ENCODE data around the gene PROB1. TPM values are rescaled to one million over a fixed set of nuclear protein-coding genes. Genes with fewer than 3 reads are reported as not detected.
A peak's percentile ranks its signal among the peaks of the same experiment; 100 is the strongest.

The PROB1 gene
- total and polyA plus RNA-seq, 9 of the 15 experiments (the other 6 are each of a cell fraction or from before 2014, with no cell fraction given): 0.01 to 1.8 (median 0.47) TPM

- TF ChIP-seq BCLAF1 (IDR thresholded peaks at IDR 0.05; ENCODE audit: borderline replicate concordance in 1 of 2, control insufficient read depth in 1 of 2, low read depth in 2 of 2, low read length in 1 of 2): 0 out of 4 replicates have a peak, but pooled peaks of 1 of the 2 experiments have one; percentile 68
- no peak for TF ChIP-seq ZNF780A (CRISPR knock-in tag; IDR thresholded peaks at IDR 0.05)
- TF ChIP-seq HIVEP1 (CRISPR knock-in tag; IDR thresholded peaks at IDR 0.05): no peak
- TF ChIP-seq, protein P1, sequence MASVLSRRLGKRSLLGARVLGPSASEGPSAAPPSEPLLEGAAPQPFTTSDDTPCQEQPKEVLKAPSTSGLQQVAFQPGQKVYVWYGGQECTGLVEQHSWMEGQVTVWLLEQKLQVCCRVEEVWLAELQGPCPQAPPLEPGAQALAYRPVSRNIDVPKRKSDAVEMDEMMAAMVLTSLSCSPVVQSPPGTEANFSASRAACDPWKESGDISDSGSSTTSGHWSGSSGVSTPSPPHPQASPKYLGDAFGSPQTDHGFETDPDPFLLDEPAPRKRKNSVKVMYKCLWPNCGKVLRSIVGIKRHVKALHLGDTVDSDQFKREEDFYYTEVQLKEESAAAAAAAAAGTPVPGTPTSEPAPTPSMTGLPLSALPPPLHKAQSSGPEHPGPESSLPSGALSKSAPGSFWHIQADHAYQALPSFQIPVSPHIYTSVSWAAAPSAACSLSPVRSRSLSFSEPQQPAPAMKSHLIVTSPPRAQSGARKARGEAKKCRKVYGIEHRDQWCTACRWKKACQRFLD (CRISPR knock-in tag; IDR thresholded peaks at IDR 0.05): peak; percentile 62; the same call in 1 of the 2 replicates
- no peak for TF ChIP-seq MYBL2 (IDR thresholded peaks at IDR 0.05; ENCODE audit: low read depth)
- no peak for TF ChIP-seq MYBL2 (CRISPR knock-in tag; IDR thresholded peaks at IDR 0.05; ENCODE audit: borderline replicate concordance)
- no peak for TF ChIP-seq CAMTA2 (CRISPR knock-in tag; conservative IDR thresholded peaks at IDR 0.05)
- TF ChIP-seq, protein P2, sequence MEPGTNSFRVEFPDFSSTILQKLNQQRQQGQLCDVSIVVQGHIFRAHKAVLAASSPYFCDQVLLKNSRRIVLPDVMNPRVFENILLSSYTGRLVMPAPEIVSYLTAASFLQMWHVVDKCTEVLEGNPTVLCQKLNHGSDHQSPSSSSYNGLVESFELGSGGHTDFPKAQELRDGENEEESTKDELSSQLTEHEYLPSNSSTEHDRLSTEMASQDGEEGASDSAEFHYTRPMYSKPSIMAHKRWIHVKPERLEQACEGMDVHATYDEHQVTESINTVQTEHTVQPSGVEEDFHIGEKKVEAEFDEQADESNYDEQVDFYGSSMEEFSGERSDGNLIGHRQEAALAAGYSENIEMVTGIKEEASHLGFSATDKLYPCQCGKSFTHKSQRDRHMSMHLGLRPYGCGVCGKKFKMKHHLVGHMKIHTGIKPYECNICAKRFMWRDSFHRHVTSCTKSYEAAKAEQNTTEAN (CRISPR knock-in tag; IDR thresholded peaks at IDR 0.05): no peak; the same call in 1 of the 2 replicates
- no peak for TF ChIP-seq ZNF124 (CRISPR knock-in tag; IDR thresholded peaks at IDR 0.05)
- no peak for TF ChIP-seq DDX20 (tag; IDR thresholded peaks at IDR 0.05; ENCODE audit: low read depth)
- no peak for TF ChIP-seq SMARCE1 (IDR thresholded peaks at IDR 0.05)
- no peak for TF ChIP-seq MED1 (CRISPR knock-in tag; IDR thresholded peaks at IDR 0.05; ENCODE audit: borderline replicate concordance)
Observed at GRCh38 chr5:139341689-139342422, 53.0 kb downstream of the PROB1 start, which contains the start of gene PAIP2 (continued).
